Endodermal cell (in vitro differentiated cells): ENCODE measurements around the gene LRBA. TPM values are rescaled to one million over a fixed set of nuclear protein-coding genes. Genes with fewer than 3 reads are reported as not detected.

Source experiments
- DNase-seq: peaks from one replicate; pipeline ENCODE4 v3.0.0-alpha.2; 2017
- H3K27ac ChIP-seq: 2 replicates; pipeline ENCODE4 v1.5.1; 2013; ENCODE audit warnings: mild to moderate bottlenecking, low read depth, low read length, moderate library complexity
- H3K27me3 ChIP-seq: 2 replicates; pipeline ENCODE4 v1.6.1; 2013; ENCODE audit warnings: mild to moderate bottlenecking, low read length, moderate library complexity; ENCODE audit not compliant: insufficient read depth, control insufficient read depth, poor library complexity, severe bottlenecking
- H3K36me3 ChIP-seq: 2 replicates; pipeline ENCODE4 v1.7.0; 2013; ENCODE audit warnings: mild to moderate bottlenecking, low read length, moderate library complexity; ENCODE audit not compliant: control insufficient read depth, insufficient read depth
- H3K4me1 ChIP-seq: one replicate; pipeline ENCODE4 v1.7.0; 2013; ENCODE audit warnings: low read length; ENCODE audit not compliant: control insufficient read depth, insufficient read depth
- H3K4me3 ChIP-seq: 2 replicates; pipeline ENCODE4 v1.5.1; 2013; ENCODE audit warnings: mild to moderate bottlenecking, low read length, moderate library complexity
- H3K9ac ChIP-seq: 2 replicates; pipeline ENCODE4 v1.6.1; 2013; ENCODE audit warnings: mild to moderate bottlenecking, low read length, moderate library complexity; ENCODE audit not compliant: poor library complexity, severe bottlenecking; ENCODE audit errors: extremely low read depth
- H3K9me3 ChIP-seq: 2 replicates; pipeline ENCODE4 v1.6.1; 2013; ENCODE audit warnings: mild to moderate bottlenecking, low read length, moderate library complexity; ENCODE audit not compliant: control insufficient read depth
- H3K27ac Mint-ChIP-seq: 2 replicates; pipeline ENCODE4 v1.8.0; 2020; ENCODE audit warnings: mixed read lengths
- H3K27me3 Mint-ChIP-seq: 2 replicates; pipeline ENCODE4 v1.8.0; 2021; ENCODE audit warnings: mild to moderate bottlenecking, mixed read lengths; ENCODE audit not compliant: insufficient read depth
- H3K36me3 Mint-ChIP-seq: 2 replicates; pipeline ENCODE4 v1.8.0; 2020; ENCODE audit warnings: low read depth, mixed read lengths
- H3K4me1 Mint-ChIP-seq: 2 replicates; pipeline ENCODE4 v1.8.0; 2020; ENCODE audit warnings: mixed read lengths
- H3K4me3 Mint-ChIP-seq: 2 replicates; pipeline ENCODE4 v1.8.0; 2020; ENCODE audit warnings: mild to moderate bottlenecking, moderate library complexity, mixed read lengths
- H3K9me3 Mint-ChIP-seq: 2 replicates; pipeline ENCODE4 v1.8.0; 2020; ENCODE audit warnings: mild to moderate bottlenecking, mixed read lengths
- CTCF ChIP-seq: fragments of 200-600 bp; sonication (generic); conservative IDR thresholded peaks from 2 replicates; pipeline ENCODE4 v1.5.0; 2021; ENCODE audit warnings: antibody characterized with exemption, mild to moderate bottlenecking
- WGBS, 2 experiments: methylation state at CpG; one replicate each; pipeline versions ENCODE4 v1.1.5 to v1.1.7; 2013; ENCODE audit warnings: missing lambda C conversion rate in 2 of 2, mixed read lengths in 1 of 2; ENCODE audit not compliant: insufficient coverage in 1 of 2, insufficient read length in 1 of 2; 5-methylcytosine and 5-hydroxymethylcytosine counted together
- total RNA-seq, 2 donors: library from RNA; stranded (reverse); fragmentation: NEBNext Ultra II Directional in 1 of 2; extraction: Animal tissue kit (Norgen Biotek cat#: 25700) in 1 of 2; gene quantifications; 2 replicates in 1 of 2; 3 replicates in 1 of 2; pipeline ENCODE4 v1.2.1, GENCODE V29; 2021

The LRBA gene
- total RNA-seq, 2 donors from 2014 or later, result 77.3 to 95.9 TPM

GRCh38 chr4:150739591-150739990, 275.5 kb downstream of the LRBA start:
- Mint-ChIP-seq H3K36me3 (peaks cover 9% of the 10 kb centered on the region), H3K4me1 (peaks cover 7% of the 10 kb centered on the region), H3K27ac (no peak overlapping the region), H3K4me3 (no peak overlapping the region), H3K9me3 (peaks cover 3% of the 10 kb centered on the region), H3K27me3 (no peaks in the 10 kb centered on the region)
- DNase-seq, result peak; percentile 55
- H3K4me3 ChIP-seq, result no peak overlapping the region
- H3K4me1 ChIP-seq, result no peaks in the 10 kb centered on the region
- peaks cover 11% of the 10 kb centered on the region for H3K9me3 ChIP-seq
- H3K9ac ChIP-seq, result no peak overlapping the region
- no peaks in the 10 kb centered on the region for H3K36me3 ChIP-seq
- H3K27me3 ChIP-seq, result no peaks in the 10 kb centered on the region
- WGBS, 2 experiments, result 80 to 89% methylated on average over 2 to 3 of the region's 3 CpGs
- no peak overlapping the region for H3K27ac ChIP-seq
- TF ChIP-seq CTCF, result no peak

GRCh38 chr4:150725957-150726523, 289.0 kb downstream of the LRBA start:
- H3K27ac Mint-ChIP-seq, result no peak overlapping the region
- no peaks in the 10 kb centered on the region for H3K27me3 Mint-ChIP-seq
- WGBS, 2 experiments, result 69 to 92% methylated on average over 2 to 4 of the region's 4 CpGs
- no peaks in the 10 kb centered on the region for H3K27me3 ChIP-seq
- no peak overlapping the region for H3K9ac ChIP-seq
- H3K4me1 ChIP-seq, result no peaks in the 10 kb centered on the region
- TF ChIP-seq CTCF, result no peak
- H3K27ac ChIP-seq, result no peak overlapping the region
- peaks cover 2% of the 10 kb centered on the region for H3K4me1 Mint-ChIP-seq
- H3K4me3 ChIP-seq, result no peak overlapping the region
- H3K9me3 ChIP-seq, result peaks cover 16% of the 10 kb centered on the region
- DNase-seq, result no peak
- peaks cover 13% of the 10 kb centered on the region for H3K36me3 ChIP-seq
- H3K36me3 Mint-ChIP-seq, result peaks cover 32% of the 10 kb centered on the region
- H3K4me3 Mint-ChIP-seq, result no peak overlapping the region
- peaks cover 17% of the 10 kb centered on the region for H3K9me3 Mint-ChIP-seq

- Mint-ChIP-seq H3K9me3 (peaks cover 17% of the 10 kb centered on the region), H3K27ac (no peak overlapping the region), H3K4me3 (no peak overlapping the region), H3K4me1 (peaks cover 2% of the 10 kb centered on the region), H3K27me3 (no peaks in the 10 kb centered on the region), H3K36me3 (peaks cover 23% of the 10 kb centered on the region)
- Histone ChIP-seq H3K36me3 (peaks cover 9% of the 10 kb centered on the region), H3K4me3 (no peak overlapping the region), H3K27ac (no peak overlapping the region), H3K27me3 (no peaks in the 10 kb centered on the region), H3K9me3 (peaks cover 16% of the 10 kb centered on the region), H3K4me1 (no peaks in the 10 kb centered on the region), H3K9ac (no peak overlapping the region)
- TF ChIP-seq CTCF, result no peak
- DNase-seq, result no peak
- 97 to 100% methylated on average over 4 to 5 of the region's 5 CpGs for WGBS, 2 experiments
Measured at GRCh38 chr4:150723727-150724411, 291.2 kb downstream of the LRBA start.
